Measurements from ENCODE around the gene LBR. TPM values are rescaled to one million over a fixed set of nuclear protein-coding genes. Genes with fewer than 3 reads are reported as not detected.

LBR gene
- total RNA-seq, 2 experiments from 2014 or later, result 168 to 171 TPM

GRCh38 chr1:225447650-225448089, 19.8 kb upstream of the LBR start:
- ATAC-seq (ENCODE audit: low read depth) (no peak), DNase-seq (no peak)
- Mint-ChIP-seq H3K4me3 (no peak overlapping the region), H3K36me3 (peaks cover 4% of the 10 kb centered on the region), H3K9me3 (no peaks in the 10 kb centered on the region), H3K27ac (peak overlapping the region; percentile 13), H3K27me3 (no peaks in the 10 kb centered on the region), H3K4me1 (peaks cover 48% of the 10 kb centered on the region)
- POLR2A ChIA-PET, result interaction anchor here (12.4 kb wide), 1 partner anchor 18 kb away, joined by 226 read pairs; no protein-coding TSS in a partner anchor

- Mint-ChIP-seq H3K27me3 (no peaks in the 10 kb centered on the region), H3K36me3 (peaks cover 4% of the 10 kb centered on the region), H3K27ac (peak overlapping the region; percentile 44), H3K4me1 (peaks cover 52% of the 10 kb centered on the region), H3K9me3 (no peaks in the 10 kb centered on the region), H3K4me3 (no peak overlapping the region)
- no peak for ATAC-seq (ENCODE audit: low read depth)
- POLR2A ChIA-PET, result interaction anchor here (9.4 to 12.4 kb wide), 2 partner anchors 18 kb away, joined by 203 to 226 read pairs; partner anchors contain the start of gene LBR
- no peak for DNase-seq
These were observed 19.3 kb upstream of the LBR start for GRCh38 chr1:225446981-225447615.

GRCh38 chr1:225446595-225446960, 18.7 kb upstream of the LBR start:
- ATAC-seq (ENCODE audit: low read depth), result no peak
- POLR2A ChIA-PET, result interaction anchor here (1.1 to 12.4 kb wide), 4 partner anchors 18 to 616 kb away, joined by 4 to 226 read pairs (median 106); partner anchors contain the start of genes H3-3A, LBR and SDE2

GRCh38 chr1:225445639-225446594, 18.1 kb upstream of the LBR start:
- Mint-ChIP-seq H3K27ac (peak overlapping the region; percentile 86), H3K4me3 (peak overlapping the region; percentile 58), H3K4me1 (peaks cover 60% of the 10 kb centered on the region), H3K36me3 (peaks cover 2% of the 10 kb centered on the region), H3K27me3 (no peaks in the 10 kb centered on the region), H3K9me3 (no peaks in the 10 kb centered on the region)
- DNase-seq, result no peak
- POLR2A ChIA-PET, result interaction anchor here (1.1 to 12.4 kb wide), 7 partner anchors 9 to 617 kb away, joined by 3 to 226 read pairs (median 9); partner anchors contain the start of genes H3-3A, LBR, SDE2 and SRP9
- no peak for ATAC-seq (ENCODE audit: low read depth)

More at GRCh38 chr1:225446595-225446960, 18.7 kb upstream of the LBR start:
- Mint-ChIP-seq H3K9me3 (no peaks in the 10 kb centered on the region), H3K36me3 (peaks cover 4% of the 10 kb centered on the region), H3K27ac (no peak overlapping the region), H3K27me3 (no peaks in the 10 kb centered on the region), H3K4me1 (peaks cover 57% of the 10 kb centered on the region), H3K4me3 (peak overlapping the region; percentile 58)
- no peak for DNase-seq

- Mint-ChIP-seq H3K4me1 (peaks cover 52% of the 10 kb centered on the region), H3K27ac (peak overlapping the region; percentile 84), H3K36me3 (peaks cover 2% of the 10 kb centered on the region), H3K4me3 (peak overlapping the region; percentile 74), H3K27me3 (no peaks in the 10 kb centered on the region), H3K9me3 (no peaks in the 10 kb centered on the region)
- ATAC-seq (ENCODE audit: low read depth) (no peak), DNase-seq (no peak)
- POLR2A ChIA-PET, result interaction anchor here (0.6 to 12.4 kb wide), 4 partner anchors 13 to 439 kb away, joined by 3 to 226 read pairs (median 104); partner anchors contain the start of gene LBR
These were observed 14.3 kb upstream of the LBR start for GRCh38 chr1:225442123-225442505.

- Mint-ChIP-seq H3K9me3 (no peaks in the 10 kb centered on the region), H3K27me3 (no peaks in the 10 kb centered on the region), H3K36me3 (peaks cover 2% of the 10 kb centered on the region), H3K4me1 (peaks cover 51% of the 10 kb centered on the region), H3K4me3 (peak overlapping the region; percentile 74), H3K27ac (peak overlapping the region; percentile 84)
- ATAC-seq (ENCODE audit: low read depth), result no peak
- DNase-seq, result no peak
- POLR2A ChIA-PET, result interaction anchor here (0.7 to 12.4 kb wide), 4 partner anchors 12 to 621 kb away, joined by 4 to 226 read pairs (median 104); partner anchors contain the start of genes H3-3A and LBR
These were observed 13.7 kb upstream of the LBR start for GRCh38 chr1:225441314-225442122.

GRCh38 chr1:225440380-225441221, 12.8 kb upstream of the LBR start:
- POLR2A ChIA-PET, result interaction anchor here (0.7 to 12.4 kb wide), 4 partner anchors 12 to 1031 kb away, joined by 4 to 226 read pairs (median 104); partner anchors contain the start of genes H3-3A and LBR
- no peak for DNase-seq
- Mint-ChIP-seq H3K4me3 (no peak overlapping the region), H3K36me3 (peaks cover 3% of the 10 kb centered on the region), H3K27me3 (peaks cover 4% of the 10 kb centered on the region), H3K27ac (no peak overlapping the region), H3K9me3 (no peaks in the 10 kb centered on the region), H3K4me1 (peaks cover 46% of the 10 kb centered on the region)
- no peak for ATAC-seq (ENCODE audit: low read depth)

GRCh38 chr1:225437710-225438437, 10.0 kb upstream of the LBR start:
- no peak for ATAC-seq (ENCODE audit: low read depth)
- H3K27me3 Mint-ChIP-seq, result peaks cover 17% of the 10 kb centered on the region
- no peak overlapping the region for H3K27ac Mint-ChIP-seq
- peaks cover 24% of the 10 kb centered on the region for H3K4me1 Mint-ChIP-seq
- H3K4me3 Mint-ChIP-seq, result no peak overlapping the region
- DNase-seq, result no peak
- H3K36me3 Mint-ChIP-seq, result peaks cover 4% of the 10 kb centered on the region
- POLR2A ChIA-PET, result interaction anchor here (9.4 kb wide), 1 partner anchor 9 kb away, joined by 203 read pairs; the partner anchor contains the start of gene LBR
- no peaks in the 10 kb centered on the region for H3K9me3 Mint-ChIP-seq

- Mint-ChIP-seq H3K4me3 (no peak overlapping the region), H3K4me1 (peaks cover 7% of the 10 kb centered on the region), H3K9me3 (no peaks in the 10 kb centered on the region), H3K27me3 (peaks cover 19% of the 10 kb centered on the region), H3K27ac (no peak overlapping the region), H3K36me3 (peaks cover 3% of the 10 kb centered on the region)
- DNase-seq (no peak), ATAC-seq (ENCODE audit: low read depth) (no peak)
- POLR2A ChIA-PET, result no interaction called here
These were observed 8.1 kb upstream of the LBR start for GRCh38 chr1:225435957-225436392.

GRCh38 chr1:225435487-225435886, 7.6 kb upstream of the LBR start:
- Mint-ChIP-seq H3K27ac (no peak overlapping the region), H3K4me3 (no peak overlapping the region), H3K9me3 (no peaks in the 10 kb centered on the region), H3K4me1 (peaks cover 7% of the 10 kb centered on the region), H3K36me3 (peaks cover 3% of the 10 kb centered on the region), H3K27me3 (peaks cover 19% of the 10 kb centered on the region)
- ATAC-seq (ENCODE audit: low read depth) (no peak), DNase-seq (no peak)
- POLR2A ChIA-PET, result no interaction called here

- Mint-ChIP-seq H3K4me1 (peaks cover 10% of the 10 kb centered on the region), H3K27me3 (peaks cover 19% of the 10 kb centered on the region), H3K27ac (no peak overlapping the region), H3K36me3 (peaks cover 3% of the 10 kb centered on the region), H3K9me3 (no peaks in the 10 kb centered on the region), H3K4me3 (no peak overlapping the region)
- POLR2A ChIA-PET, result interaction anchor here (0.7 to 11.8 kb wide), 2 partner anchors 7 to 33 kb away, joined by 5 to 203 read pairs; no protein-coding TSS in a partner anchor
- no peak for DNase-seq
- ATAC-seq (ENCODE audit: low read depth), result no peak
These were observed 7.2 kb upstream of the LBR start for GRCh38 chr1:225435076-225435475.
